ENCODE results near the gene TIMP4. TPM values are rescaled to one million over a fixed set of nuclear protein-coding genes. Genes with fewer than 3 reads are reported as not detected.

Gene TIMP4
- polyA plus RNA-seq, 2 of the 4 experiments (the other 2 are of a cell fraction), result 15.7 to 16.0 TPM

GRCh38 chr3:12192655-12193484 lies 34.2 kb upstream of the TIMP4 start:
- CTCF ChIA-PET, result interaction anchor here (2.5 to 32.2 kb wide), 3 partner anchors 15 to 287 kb away, joined by 6 to 976 read pairs (median 239); partner anchors contain the start of gene TIMP4
- 90% methylated on average over 3 of the region's 3 CpGs for WGBS (ENCODE audit: missing lambda C conversion rate)
- peaks cover 59% of the 10 kb centered on the region for H3K4me1 ChIP-seq
- H3K9me3 ChIP-seq, result no peaks in the 10 kb centered on the region
- ATAC-seq, result no peak
- peak overlapping the region; percentile 90 to 94 for H3K27ac ChIP-seq
- H3K4me3 ChIP-seq, result no peak overlapping the region
- POLR2A ChIA-PET, result interaction anchor here (1.3 kb wide), 1 partner anchor 34 kb away, joined by 4 read pairs; the partner anchor contains the start of gene TIMP4
- FAIRE-seq, result no peak
- no peak for DNase-seq (ENCODE audit: low read depth in 1 of 2, low spot score in 1 of 2)
- TF ChIP-seq NR3C1 (IDR thresholded peaks at IDR 0.05), result no peak
- no peak for TF ChIP-seq CHD4 (IDR thresholded peaks at IDR 0.05; ENCODE audit: borderline replicate concordance)
- TF ChIP-seq MAZ (IDR thresholded peaks at IDR 0.05; ENCODE audit: borderline replicate concordance, low read depth, low read length), result no peak
- no peak for TF ChIP-seq POLR2A (IDR thresholded peaks at IDR 0.05; ENCODE audit: low read length)
- TF ChIP-seq RCOR1 (IDR thresholded peaks at IDR 0.05; ENCODE audit: low read depth, low read length), result no peak
- no peak for TF ChIP-seq HES2 (IDR thresholded peaks at IDR 0.05)
- TF ChIP-seq TP53 (CRISPR knock-in tag; IDR thresholded peaks at IDR 0.05), result no peak
- no peak for TF ChIP-seq FOXS1 (CRISPR knock-in tag; IDR thresholded peaks at IDR 0.05)
- no peak for TF ChIP-seq GATA3 (IDR thresholded peaks at IDR 0.05; ENCODE audit: borderline replicate concordance)
- no peak for TF ChIP-seq SMC3 (IDR thresholded peaks at IDR 0.05)
- TF ChIP-seq MAFK (IDR thresholded peaks at IDR 0.05; ENCODE audit: partially characterized antibody), result no peak
- no peak for TF ChIP-seq RARB (CRISPR knock-in tag; IDR thresholded peaks at IDR 0.05)
- peak overlapping the region; percentile 80 for H3K4me2 ChIP-seq

GRCh38 chr3:12192173-12192572 lies 33.5 kb upstream of the TIMP4 start:
- H3K4me1 ChIP-seq, result peaks cover 66% of the 10 kb centered on the region
- no peak for FAIRE-seq
- ATAC-seq, result no peak
- no peak overlapping the region; the same call in 2 of the 3 replicates for H3K4me2 ChIP-seq
- ChIA-PET CTCF (interaction anchor here (1.0 to 32.2 kb wide), 4 partner anchors 14 to 288 kb away, joined by 3 to 976 read pairs (median 122); partner anchors contain the start of gene TIMP4), POLR2A (interaction anchor here (1.0 to 1.3 kb wide), 3 partner anchors 34 to 292 kb away, joined by 3 to 4 read pairs (median 3); partner anchors contain the start of genes PPARG, TIMP4 and TSEN2)
- no peak for TF ChIP-seq FOSL2 (IDR thresholded peaks at IDR 0.05)
- TF ChIP-seq FOSL2 (CRISPR knock-in tag; IDR thresholded peaks at IDR 0.05), result no peak
- no peak for TF ChIP-seq MAZ (IDR thresholded peaks at IDR 0.05; ENCODE audit: borderline replicate concordance, low read depth, low read length)
- TF ChIP-seq HOXB13 (CRISPR knock-in tag; IDR thresholded peaks at IDR 0.05; ENCODE audit: low read depth), result no peak
- TF ChIP-seq HDAC2 (IDR thresholded peaks at IDR 0.05), result no peak
- no peak for TF ChIP-seq FOSB (CRISPR knock-in tag; IDR thresholded peaks at IDR 0.05)
- no peak for TF ChIP-seq MAFK (IDR thresholded peaks at IDR 0.05; ENCODE audit: partially characterized antibody)
- no peak for TF ChIP-seq KDM1A (IDR thresholded peaks at IDR 0.05; ENCODE audit: low read depth)
- no peak for TF ChIP-seq ELK1 (IDR thresholded peaks at IDR 0.05; ENCODE audit: low read depth, low read length)
- no peak for TF ChIP-seq HEYL (CRISPR knock-in tag; IDR thresholded peaks at IDR 0.05)
- no peak for TF ChIP-seq RAD21 (conservative IDR thresholded peaks at IDR 0.05 in 1 of 2, IDR thresholded peaks at IDR 0.05 in 1 of 2)
- TF ChIP-seq KDM5A (IDR thresholded peaks at IDR 0.05), result no peak
- TF ChIP-seq RFX5 (IDR thresholded peaks at IDR 0.05), result no peak
- TF ChIP-seq E2F6 (IDR thresholded peaks at IDR 0.05; ENCODE audit: borderline replicate concordance, low read depth), result no peak
- no peak for TF ChIP-seq SREBF2 (IDR thresholded peaks at IDR 0.05)
- TF ChIP-seq POLR2A (IDR thresholded peaks at IDR 0.05; ENCODE audit: low read length), result no peak
- TF ChIP-seq CTCF (IDR thresholded peaks at IDR 0.05), result no peak
- TF ChIP-seq CHD2 (IDR thresholded peaks at IDR 0.05; ENCODE audit: low read length, partially characterized antibody), result no peak
- no peak for TF ChIP-seq TFCP2L1 (CRISPR knock-in tag; IDR thresholded peaks at IDR 0.05)
- no peak for TF ChIP-seq ATOH8 (CRISPR knock-in tag; IDR thresholded peaks at IDR 0.05; ENCODE audit: low read depth)
- peak overlapping the region; percentile 90 to 94 for H3K27ac ChIP-seq
- no peak overlapping the region for H3K4me3 ChIP-seq
- no peaks in the 10 kb centered on the region for H3K9me3 ChIP-seq
- WGBS (ENCODE audit: missing lambda C conversion rate), result 95% methylated on average over 8 of the region's 8 CpGs
- DNase-seq (ENCODE audit: low read depth in 1 of 2, low spot score in 1 of 2), result no peak

Data from A549 (cell line).